Endothelial cell of umbilical vein (primary cell): Measurements from ENCODE around the gene SZT2. TPM values are rescaled to one million over a fixed set of nuclear protein-coding genes. Genes with fewer than 3 reads are reported as not detected.

Experiments
- BruUV-seq: library from RNA; stranded (reverse); fragments of 400-500 nt; replicated peaks from 2 replicates; lab custom pipeline; 2021; lab: Mats Ljungman, UMichigan
- CTCF ChIA-PET: fragments of 300-600, 350-600 bp; sonication (Branson Sonifier 250); formaldehyde crosslinking; loops from one replicate; lab custom pipeline; 2021; ENCODE audit warnings: antibody characterized with exemption, inconsistent platforms; lab: Charles Lee
- POLR2A ChIA-PET: fragments of 300-600, 350-600 bp; sonication (Branson Sonifier 250); formaldehyde crosslinking; loops from one replicate; lab custom pipeline; 2021; ENCODE audit warnings: antibody characterized with exemption, inconsistent platforms; lab: Charles Lee
- DNase-seq: peaks from one replicate; pipeline ENCODE4 v3.0.0-alpha.2; 2011; ENCODE audit warnings: low read depth, low spot score
- FAIRE-seq: peaks from 2 replicates; lab custom pipeline; 2011; peaks lifted over from hg19 to GRCh38; lab: Jason Lieb, UNC
- H2AFZ ChIP-seq: 2 replicates; pipeline ENCODE4 v1.6.0; 2012; ENCODE audit warnings: low read depth, low read length, control low read depth, inconsistent platforms
- H3K27ac ChIP-seq: 2 replicates; pipeline ENCODE4 v1.5.1; 2011; ENCODE audit warnings: low read depth, mild to moderate bottlenecking, control low read depth, low read length, moderate library complexity; ENCODE audit not compliant: insufficient read depth
- H3K27me3 ChIP-seq, 2 experiments: 2 replicates each; pipeline versions ENCODE4 v1.6.0 to v1.6.1; 2011; ENCODE audit warnings: low read length in 2 of 2, mixed read lengths in 1 of 2; ENCODE audit not compliant: control insufficient read depth in 2 of 2, insufficient read depth in 2 of 2
- H3K36me3 ChIP-seq, 2 experiments: 2 replicates in 1 of 2; 3 replicates in 1 of 2; pipeline ENCODE4 v1.5.1; 2011; ENCODE audit warnings: low read length in 2 of 2, mild to moderate bottlenecking in 1 of 2, moderate library complexity in 1 of 2; ENCODE audit not compliant: control insufficient read depth in 2 of 2, insufficient read depth in 2 of 2; ENCODE audit errors: extremely low read depth in 1 of 2
- H3K4me1 ChIP-seq: 3 replicates; pipeline ENCODE4 v1.5.1; 2011; ENCODE audit warnings: mild to moderate bottlenecking, low read length; ENCODE audit not compliant: control insufficient read depth, insufficient read depth; ENCODE audit errors: extremely low read depth
- H3K4me2 ChIP-seq: 2 replicates; pipeline ENCODE4 v1.6.1; 2011; ENCODE audit warnings: low read length, control low read depth, mixed read lengths; ENCODE audit not compliant: insufficient read depth
- H3K4me3 ChIP-seq, 3 experiments: fragments of 200-600 bp in 1 of 3; sonication (generic), shearing (Covaris generic) in 1 of 3; replicated peaks in 1 of 3; 2 replicates each; pipeline ENCODE4 v1.5.1; 2011 to 2016; ENCODE audit warnings: control low read depth in 3 of 3, low read length in 3 of 3, mild to moderate bottlenecking in 2 of 3, inconsistent platforms in 1 of 3, low read depth in 1 of 3, moderate library complexity in 1 of 3; ENCODE audit not compliant: insufficient read depth in 1 of 3
- H3K79me2 ChIP-seq: 2 replicates; pipeline ENCODE4 v1.6.0; 2012; ENCODE audit warnings: low read length, inconsistent platforms; ENCODE audit not compliant: control insufficient read depth, insufficient read depth
- H3K9ac ChIP-seq: replicated peaks from 2 replicates; pipeline ENCODE3; 2011; ENCODE audit warnings: low read length, control low read depth; ENCODE audit not compliant: insufficient read depth; ENCODE audit errors: extremely low read depth
- H3K9me1 ChIP-seq: replicated peaks from 3 replicates; pipeline ENCODE4 v1.6.0; 2011; ENCODE audit warnings: mild to moderate bottlenecking, low read length; ENCODE audit not compliant: control insufficient read depth, insufficient read depth; ENCODE audit errors: extremely low read depth
- H3K9me3 ChIP-seq: replicated peaks from 2 replicates; pipeline ENCODE4 v1.5.1; 2012; ENCODE audit warnings: low read length, inconsistent platforms; ENCODE audit not compliant: control insufficient read depth, insufficient read depth
- H4K20me1 ChIP-seq: replicated peaks from 2 replicates; pipeline ENCODE3; 2011; ENCODE audit warnings: mild to moderate bottlenecking, low read length; ENCODE audit not compliant: control insufficient read depth, insufficient read depth; ENCODE audit errors: extremely low read depth
- CTCF ChIP-seq, 2 donors: IDR thresholded peaks; 1 replicate in 1 of 2; 2 replicates in 1 of 2; pipeline ENCODE4 v1.5.1; 2011; ENCODE audit warnings: low read length in 2 of 2, mild to moderate bottlenecking in 2 of 2, moderate library complexity in 2 of 2, control low read depth in 1 of 2, inconsistent platforms in 1 of 2, low read depth in 1 of 2; ENCODE audit not compliant: insufficient read depth in 1 of 2; ENCODE audit errors: extremely low read depth in 1 of 2
- EZH2 ChIP-seq: IDR thresholded peaks from 2 replicates; pipeline ENCODE4 v1.6.1; 2012; ENCODE audit warnings: borderline replicate concordance, low read depth, mild to moderate bottlenecking, moderate library complexity, low read length, inconsistent platforms; ENCODE audit not compliant: severe bottlenecking
- FOS ChIP-seq: IDR thresholded peaks from 2 replicates; pipeline ENCODE4 v1.6.1; 2011; ENCODE audit warnings: mild to moderate bottlenecking, low read length, moderate library complexity, borderline replicate concordance; ENCODE audit not compliant: insufficient read depth
- GATA2 ChIP-seq: IDR thresholded peaks from 2 replicates; pipeline ENCODE4 v1.7.0; 2011; ENCODE audit warnings: low read depth, mild to moderate bottlenecking, moderate library complexity, mixed read lengths, low read length; ENCODE audit not compliant: insufficient read length, insufficient read depth
- JUN ChIP-seq: IDR thresholded peaks from 2 replicates; pipeline ENCODE4 v1.6.1; 2011; ENCODE audit warnings: borderline replicate concordance, low read depth; ENCODE audit not compliant: insufficient read length, insufficient read depth
- MYC ChIP-seq: IDR thresholded peaks from one replicate; pipeline ENCODE4 v1.6.1; 2011; ENCODE audit warnings: mild to moderate bottlenecking, low read depth, low read length
- POLR2A ChIP-seq: IDR thresholded peaks from 2 replicates; pipeline ENCODE4 v1.6.1; 2012; ENCODE audit warnings: low read depth, mild to moderate bottlenecking, control low read depth, low read length
- POLR2AphosphoS5 ChIP-seq: IDR thresholded peaks from 2 replicates; pipeline ENCODE4 v1.6.1; 2012; ENCODE audit warnings: low read depth, mild to moderate bottlenecking, control low read depth, low read length, moderate library complexity; ENCODE audit not compliant: insufficient read depth
- dilution Hi-C: fragments of 300-500 bp; cut with MboI; formaldehyde crosslinking; loops from one replicate; pipeline ENCODE4 v1.15.0; 2019; ENCODE audit warnings: low sequenced_read_pairs; ENCODE audit not compliant: extremely low pct_ligation_motif_present
- intact Hi-C: fragments of 100-400 bp; cut with micrococcal nuclease; formaldehyde crosslinking; loops from one replicate; pipeline ENCODE4 v1.10.0; 2022
- polyA plus RNA-seq, 4 experiments: library from polyadenylated mRNA; depleted of rRNA in 3 of 4; stranded (reverse) in 3 of 4; unstranded in 1 of 4; fragments of >200 nt; gene quantifications; 2 replicates each; pipeline versions ENCODE4 v1.2.1 to v1.2.3, GENCODE V29; 2011 to 2012; ENCODE audit warnings: missing spikeins in 1 of 4
- total RNA-seq: library from RNA; stranded (reverse); gene quantifications from 2 replicates; pipeline ENCODE4 v1.2.3, GENCODE V29; 2021
- TF ChIP-seq, protein P1 (sequence below): IDR thresholded peaks from 2 replicates; pipeline ENCODE4 v1.6.1; 2011; ENCODE audit not compliant: insufficient read depth, insufficient read length

The SZT2 gene
- total and polyA plus RNA-seq, 2 donors (not counting 3 experiments of a cell fraction or from before 2014, with no cell fraction given): 11.4 to 49.9 TPM

- Histone ChIP-seq H3K4me1 (peaks cover 32% of the 10 kb centered on the region), H3K27me3 (no peaks in the 10 kb centered on the region), H3K27ac (no peak overlapping the region), H3K9me3 (no peaks in the 10 kb centered on the region), H3K4me3 (no peak overlapping the region), H3K4me2 (no peak overlapping the region), H2AFZ (no peak overlapping the region), H3K9ac (no peak overlapping the region), H3K36me3 (peaks cover 18 to 54% of the 10 kb centered on the region in 2 experiments), H3K9me1 (no peaks in the 10 kb centered on the region), H3K79me2 (peaks cover 24% of the 10 kb centered on the region), H4K20me1 (no peaks in the 10 kb centered on the region)
- TF ChIP-seq MYC: no peak
- TF ChIP-seq FOS: no peak
- no peak for TF ChIP-seq POLR2AphosphoS5
- TF ChIP-seq JUN: no peak
- TF ChIP-seq POLR2A: no peak
- no peak for TF ChIP-seq GATA2
- no peak for TF ChIP-seq EZH2
- TF ChIP-seq CTCF (IDR thresholded peaks at IDR 0.05; ENCODE audit: extremely low read depth in 1 of 2, insufficient read depth in 1 of 2, low read depth in 1 of 2, low read length in 2 of 2): no peak
- TF ChIP-seq, protein P1, sequence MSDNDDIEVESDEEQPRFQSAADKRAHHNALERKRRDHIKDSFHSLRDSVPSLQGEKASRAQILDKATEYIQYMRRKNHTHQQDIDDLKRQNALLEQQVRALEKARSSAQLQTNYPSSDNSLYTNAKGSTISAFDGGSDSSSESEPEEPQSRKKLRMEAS: no peak
- FAIRE-seq: peak; percentile 76
- no peak for DNase-seq
- POLR2A ChIA-PET: no interaction called here
- dilution Hi-C loops (no loop called here), intact Hi-C loops (no loop called here)
- CTCF ChIA-PET: interaction anchor here (1.0 kb wide), 2 partner anchors 10 to 25 kb away, joined by 3 to 4 read pairs; no protein-coding TSS in a partner anchor
- BruUV-seq: no TSS peak
These were observed 58.4 kb downstream of the SZT2 start for GRCh38 chr1:43447891-43448708.
